ENCODE data around the gene USP24. TPM values are rescaled to one million over a fixed set of nuclear protein-coding genes. Genes with fewer than 3 reads are reported as not detected.

USP24 gene
- polyA plus RNA-seq, 1 donor from 2014 or later = 29.5 TPM

- Histone ChIP-seq H4K20me1 (ENCODE audit: insufficient read depth) (no peaks in the 10 kb centered on the region), H3K9me3 (ENCODE audit: low read length) (no peaks in the 10 kb centered on the region), H3K9ac (ENCODE audit: low read length) (no peak overlapping the region), H3K9me2 (ENCODE audit: insufficient read depth, low read length) (no peaks in the 10 kb centered on the region), H3K27ac (ENCODE audit: low read length) (no peak overlapping the region), H2AFZ (ENCODE audit: low read depth, low read length) (no peak overlapping the region), H3K36me3 (ENCODE audit: insufficient read depth, low read length) (no peaks in the 10 kb centered on the region), H3K4me2 (ENCODE audit: low read length) (no peak overlapping the region), H3K4me3 (ENCODE audit: low read length) (no peak overlapping the region), H3K79me2 (replicated peaks; ENCODE audit: insufficient read depth, low read length) (peaks cover 4% of the 10 kb centered on the region), H3K27me3 (ENCODE audit: insufficient read depth, low read depth, low read length) (no peaks in the 10 kb centered on the region), H3F3A (ENCODE audit: insufficient read depth, low read length, poor library complexity, severe bottlenecking) (no peaks in the 10 kb centered on the region)
- no peak for TF ChIP-seq MXI1 (conservative IDR thresholded peaks at IDR 0.05; ENCODE audit: poor library complexity, severe bottlenecking)
- TF ChIP-seq CTCF (IDR thresholded peaks at IDR 0.05; ENCODE audit: poor library complexity, severe bottlenecking) = no peak
- no peak for TF ChIP-seq EP300 (conservative IDR thresholded peaks at IDR 0.05; ENCODE audit: poor library complexity, severe bottlenecking)
- no peak for TF ChIP-seq RAD21 (conservative IDR thresholded peaks at IDR 0.05)
- no peak for TF ChIP-seq SMC3 (conservative IDR thresholded peaks at IDR 0.05; ENCODE audit: poor library complexity)
- no peak for TF ChIP-seq POLR2AphosphoS5 (IDR thresholded peaks at IDR 0.05)
- TF ChIP-seq TAF1 (IDR thresholded peaks at IDR 0.05; ENCODE audit: low read depth) = no peak
- no peak for TF ChIP-seq REST (IDR thresholded peaks at IDR 0.05; ENCODE audit: borderline replicate concordance)
- no peak for TF ChIP-seq EZH2 (IDR thresholded peaks at IDR 0.05; ENCODE audit: borderline replicate concordance, insufficient read depth, low read length, poor library complexity, severe bottlenecking)
Measured at GRCh38 chr1:55198044-55198443, 17.1 kb downstream of the USP24 start.

- H4K20me1 ChIP-seq (ENCODE audit: insufficient read depth) = no peaks in the 10 kb centered on the region
- H3K4me3 ChIP-seq (ENCODE audit: low read length) = no peak overlapping the region
- peaks cover 7% of the 10 kb centered on the region for H3K79me2 ChIP-seq (replicated peaks; ENCODE audit: insufficient read depth, low read length)
- H3K27ac ChIP-seq (ENCODE audit: low read length) = no peak overlapping the region
- no peaks in the 10 kb centered on the region for H3K9me2 ChIP-seq (ENCODE audit: insufficient read depth, low read length)
- no peak overlapping the region for H2AFZ ChIP-seq (ENCODE audit: low read depth, low read length)
- no peaks in the 10 kb centered on the region for H3F3A ChIP-seq (ENCODE audit: insufficient read depth, low read length, poor library complexity, severe bottlenecking)
- H3K9ac ChIP-seq (ENCODE audit: low read length) = no peak overlapping the region
- H3K4me2 ChIP-seq (ENCODE audit: low read length) = no peak overlapping the region
- no peaks in the 10 kb centered on the region for H3K27me3 ChIP-seq (ENCODE audit: insufficient read depth, low read depth, low read length)
- TF ChIP-seq REST (IDR thresholded peaks at IDR 0.05; ENCODE audit: borderline replicate concordance) = no peak
- TF ChIP-seq MXI1 (conservative IDR thresholded peaks at IDR 0.05; ENCODE audit: poor library complexity, severe bottlenecking) = no peak
- no peak for TF ChIP-seq SMC3 (conservative IDR thresholded peaks at IDR 0.05; ENCODE audit: poor library complexity)
- TF ChIP-seq RAD21 (conservative IDR thresholded peaks at IDR 0.05) = no peak
- TF ChIP-seq EZH2 (IDR thresholded peaks at IDR 0.05; ENCODE audit: borderline replicate concordance, insufficient read depth, low read length, poor library complexity, severe bottlenecking) = no peak
- no peak for TF ChIP-seq TAF1 (IDR thresholded peaks at IDR 0.05; ENCODE audit: low read depth)
- TF ChIP-seq EP300 (conservative IDR thresholded peaks at IDR 0.05; ENCODE audit: poor library complexity, severe bottlenecking) = no peak
- TF ChIP-seq CTCF (IDR thresholded peaks at IDR 0.05; ENCODE audit: poor library complexity, severe bottlenecking) = no peak
- TF ChIP-seq POLR2AphosphoS5 (IDR thresholded peaks at IDR 0.05) = no peak
- H3K36me3 ChIP-seq (ENCODE audit: insufficient read depth, low read length) = no peaks in the 10 kb centered on the region
- H3K9me3 ChIP-seq (ENCODE audit: low read length) = no peaks in the 10 kb centered on the region
Measured at GRCh38 chr1:55197099-55197498, 18.1 kb downstream of the USP24 start.

Measured in neural cell (in vitro differentiated cells).